Mesodermal cell (in vitro differentiated cells): ENCODE data around the gene MAP1B.

Experiments used
- H3K27ac ChIP-seq: 2 replicates; pipeline ENCODE4 v1.7.0; 2013; ENCODE audit warnings: mild to moderate bottlenecking, low read depth, low read length, moderate library complexity; ENCODE audit not compliant: severe bottlenecking
- H3K36me3 ChIP-seq: 2 replicates; pipeline ENCODE4 v1.7.1; 2013; ENCODE audit warnings: mild to moderate bottlenecking, low read length, moderate library complexity; ENCODE audit not compliant: control insufficient read depth, insufficient read depth
- H3K4me1 ChIP-seq: one replicate; pipeline ENCODE4 v1.7.1; 2013; ENCODE audit warnings: mild to moderate bottlenecking, low read length; ENCODE audit not compliant: insufficient read depth, control insufficient read depth, poor library complexity, severe bottlenecking
- H3K4me3 ChIP-seq: 2 replicates; pipeline ENCODE4 v1.7.0; 2013; ENCODE audit warnings: low read length, control low read depth, mild to moderate bottlenecking; ENCODE audit not compliant: insufficient read depth, poor library complexity, severe bottlenecking; ENCODE audit errors: extremely low read depth
- H3K9me3 ChIP-seq: 2 replicates; pipeline ENCODE4 v1.7.1; 2013; ENCODE audit warnings: mild to moderate bottlenecking, low read length, moderate library complexity; ENCODE audit not compliant: control insufficient read depth
- WGBS, 2 experiments: methylation state at CpG; one replicate each; pipeline ENCODE4 v1.1.5; 2013; ENCODE audit warnings: missing lambda C conversion rate in 2 of 2; ENCODE audit not compliant: insufficient coverage in 2 of 2; 5-methylcytosine and 5-hydroxymethylcytosine counted together

MAP1B gene

GRCh38 chr5:72096602-72097188 lies 10.6 kb upstream of the MAP1B start:
- WGBS, 2 experiments, result 64 to 75% methylated on average over 3 to 5 of the region's 6 CpGs
- H3K9me3 ChIP-seq, result no peaks in the 10 kb centered on the region
- H3K27ac ChIP-seq, result no peak overlapping the region
- H3K4me1 ChIP-seq, result no peaks in the 10 kb centered on the region
- no peak overlapping the region for H3K4me3 ChIP-seq
- no peaks in the 10 kb centered on the region for H3K36me3 ChIP-seq

GRCh38 chr5:72101828-72102227 lies 5.4 kb upstream of the MAP1B start:
- Histone ChIP-seq H3K4me1 (no peaks in the 10 kb centered on the region), H3K9me3 (no peaks in the 10 kb centered on the region), H3K36me3 (no peaks in the 10 kb centered on the region), H3K4me3 (no peak overlapping the region), H3K27ac (no peak overlapping the region)
- no CpG with 5 or more reads among the region's 1 CpG for WGBS, 2 experiments

GRCh38 chr5:72106817-72107130 lies 501 bp upstream of the MAP1B start:
- H3K4me1 ChIP-seq, result peaks cover 13% of the 10 kb centered on the region
- peak overlapping the region; percentile 77 for H3K27ac ChIP-seq
- H3K4me3 ChIP-seq, result peak overlapping the region; percentile 86
- H3K36me3 ChIP-seq, result peaks cover 19% of the 10 kb centered on the region
- no peaks in the 10 kb centered on the region for H3K9me3 ChIP-seq
- 0 to 2% methylated on average over 3 to 7 of the region's 11 CpGs for WGBS, 2 experiments

GRCh38 chr5:72107901-72108201 lies 576 bp downstream of the MAP1B start:
- Histone ChIP-seq H3K9me3 (no peaks in the 10 kb centered on the region), H3K36me3 (peaks cover 30% of the 10 kb centered on the region), H3K27ac (peak overlapping the region; percentile 77), H3K4me3 (peak overlapping the region; percentile 86), H3K4me1 (peaks cover 13% of the 10 kb centered on the region)
- WGBS, 2 experiments, result 0 to 2% methylated on average over 6 to 9 of the region's 11 CpGs

- WGBS, 2 experiments, result 0% methylated on average over 33 to 42 of the region's 72 CpGs
- H3K4me3 ChIP-seq, result peak overlapping the region; percentile 86
- H3K27ac ChIP-seq, result peak overlapping the region; percentile 77
- H3K9me3 ChIP-seq, result no peaks in the 10 kb centered on the region
- peaks cover 33% of the 10 kb centered on the region for H3K36me3 ChIP-seq
- H3K4me1 ChIP-seq, result peaks cover 13% of the 10 kb centered on the region
Measured at GRCh38 chr5:72108202-72109061, 1.2 kb downstream of the MAP1B start.

- Histone ChIP-seq H3K9me3 (no peaks in the 10 kb centered on the region), H3K4me1 (peaks cover 13% of the 10 kb centered on the region), H3K27ac (peak overlapping the region; percentile 77), H3K36me3 (peaks cover 39% of the 10 kb centered on the region), H3K4me3 (peak overlapping the region; percentile 86)
- no CpG with 5 or more reads among the region's 2 CpGs for WGBS, 2 experiments
Measured at GRCh38 chr5:72109062-72109411, 1.8 kb downstream of the MAP1B start.

- H3K36me3 ChIP-seq, result peaks cover 45% of the 10 kb centered on the region
- 45 to 53% methylated on average over 7 to 8 of the region's 10 CpGs for WGBS, 2 experiments
- H3K9me3 ChIP-seq, result no peaks in the 10 kb centered on the region
- H3K4me3 ChIP-seq, result peak overlapping the region; percentile 86
- peaks cover 13% of the 10 kb centered on the region for H3K4me1 ChIP-seq
- H3K27ac ChIP-seq, result peak overlapping the region; percentile 43
Measured at GRCh38 chr5:72109625-72110024, 2.4 kb downstream of the MAP1B start.

- Histone ChIP-seq H3K4me3 (peak overlapping the region; percentile 86), H3K27ac (peak overlapping the region; percentile 43), H3K9me3 (no peaks in the 10 kb centered on the region), H3K36me3 (peaks cover 54% of the 10 kb centered on the region), H3K4me1 (peaks cover 13% of the 10 kb centered on the region)
- 76 to 86% methylated on average over 6 to 8 of the region's 9 CpGs for WGBS, 2 experiments
Measured at GRCh38 chr5:72110394-72111013, 3.2 kb downstream of the MAP1B start.

GRCh38 chr5:72112389-72112788 lies 5.1 kb downstream of the MAP1B start:
- H3K4me3 ChIP-seq, result no peak overlapping the region
- H3K27ac ChIP-seq, result no peak overlapping the region
- 91 to 100% methylated on average over 1 of the region's 1 CpG for WGBS, 2 experiments
- H3K4me1 ChIP-seq, result peaks cover 13% of the 10 kb centered on the region
- H3K36me3 ChIP-seq, result peaks cover 73% of the 10 kb centered on the region
- no peaks in the 10 kb centered on the region for H3K9me3 ChIP-seq

- no peak overlapping the region for H3K4me3 ChIP-seq
- peaks cover 12% of the 10 kb centered on the region for H3K4me1 ChIP-seq
- peaks cover 92% of the 10 kb centered on the region for H3K36me3 ChIP-seq
- no peaks in the 10 kb centered on the region for H3K9me3 ChIP-seq
- no CpG with 5 or more reads among the region's 2 CpGs for WGBS, 2 experiments
- H3K27ac ChIP-seq, result no peak overlapping the region
Measured at GRCh38 chr5:72114629-72115028, 7.4 kb downstream of the MAP1B start.

- Histone ChIP-seq H3K4me1 (peaks cover 5% of the 10 kb centered on the region), H3K36me3 (peaks cover 88% of the 10 kb centered on the region), H3K4me3 (no peak overlapping the region), H3K27ac (no peak overlapping the region), H3K9me3 (no peaks in the 10 kb centered on the region)
Measured at GRCh38 chr5:72115296-72115695, 8.0 kb downstream of the MAP1B start.
